Activated CD8-positive, alpha-beta memory T cell treated with anti-CD3 and anti-CD28 coated beads for 36 hours (primary cell): ENCODE measurements around the gene MYH13. TPM values are rescaled to one million over a fixed set of nuclear protein-coding genes. Genes with fewer than 3 reads are reported as not detected.

Experiments
- CTCF ChIA-PET: fragments of 350-600 bp; sonication (Branson Sonifier 250); formaldehyde crosslinking; loops from one replicate; lab custom pipeline; 2021; ENCODE audit warnings: antibody characterized with exemption; lab: Charles Lee
- POLR2A ChIA-PET: fragments of 350-600 bp; sonication (Branson Sonifier 250); formaldehyde crosslinking; loops from one replicate; lab custom pipeline; 2021; ENCODE audit warnings: antibody characterized with exemption; lab: Charles Lee
- total RNA-seq, 2 experiments: library from RNA; stranded (reverse); gene quantifications; one replicate each; pipeline ENCODE4 v1.2.3, GENCODE V29; 2021

MYH13 gene
- not detected for total RNA-seq

- ChIA-PET CTCF (no interaction called here), POLR2A (no interaction called here)
Measured at GRCh38 chr17:10372906-10373305, at the start of gene MYH13. Gene MYH13 (minus strand): TSS chr17:10373006. CDS start chr17:10364530, 8,476 bp downstream.

DNA sequence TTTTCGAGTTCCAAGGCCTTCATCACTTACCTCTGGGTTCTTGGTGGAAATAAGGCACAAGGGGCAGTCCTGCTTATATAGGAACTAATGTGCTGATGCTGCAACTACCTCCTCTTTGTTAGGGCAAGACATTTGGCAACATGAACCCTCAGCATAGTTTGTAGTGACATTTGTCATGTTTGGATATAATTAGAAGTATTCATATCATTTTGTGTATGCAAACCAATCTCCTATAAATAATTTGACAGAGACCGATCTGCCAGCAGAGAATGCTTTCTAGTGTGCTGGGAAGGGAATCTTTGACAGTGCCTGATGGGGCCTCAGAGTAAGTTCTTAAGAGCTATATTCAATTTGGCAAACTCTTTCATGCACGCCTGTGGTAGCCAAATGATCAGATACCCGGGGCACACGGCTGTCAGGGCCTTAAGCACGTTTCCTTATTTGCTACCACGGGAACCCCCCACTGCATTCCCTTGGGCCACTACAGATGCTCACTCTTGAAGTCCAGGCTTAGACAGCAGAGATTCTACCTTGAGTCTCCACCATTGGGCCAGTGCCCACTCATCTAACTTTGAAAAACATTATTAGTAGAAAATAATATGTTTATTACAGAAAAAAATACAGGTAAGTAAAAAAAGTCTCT is 49.2 kb upstream of the MYH13 start, which contains the start of gene MYH8:
Gene MYH8, minus strand, starts transcription at position 51 of the 643 bp plus-strand sequence. CDS start 1,723 bp downstream, outside the sequence.
- ChIA-PET POLR2A (no interaction called here), CTCF (no interaction called here)

- CTCF ChIA-PET = no interaction called here
Measured at GRCh38 chr17:10421211-10421610, 48.4 kb upstream of the MYH13 start.

DNA sequence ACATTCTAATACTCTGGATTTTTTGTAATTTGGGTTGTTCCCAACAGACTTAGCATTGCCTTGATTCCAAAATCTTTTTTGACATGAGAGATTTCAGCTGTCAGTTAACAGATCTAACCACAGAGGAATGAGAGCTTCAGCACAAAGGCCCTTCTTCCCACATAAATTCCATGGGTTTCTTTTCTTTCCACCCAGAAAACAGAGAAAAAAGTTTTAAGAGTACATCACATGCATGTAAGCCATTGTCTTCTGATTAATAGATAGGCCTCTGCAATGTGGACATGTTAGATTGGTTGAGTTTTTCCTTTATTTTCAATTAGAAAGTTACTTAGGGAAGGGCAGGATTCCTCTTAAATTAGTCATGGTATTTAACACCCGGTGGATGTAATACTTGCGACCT is 48.0 kb upstream of the MYH13 start:
- ChIA-PET POLR2A (no interaction called here), CTCF (no interaction called here)

More at GRCh38 chr17:10421211-10421610, 48.4 kb upstream of the MYH13 start:
- POLR2A ChIA-PET = no interaction called here

DNA sequence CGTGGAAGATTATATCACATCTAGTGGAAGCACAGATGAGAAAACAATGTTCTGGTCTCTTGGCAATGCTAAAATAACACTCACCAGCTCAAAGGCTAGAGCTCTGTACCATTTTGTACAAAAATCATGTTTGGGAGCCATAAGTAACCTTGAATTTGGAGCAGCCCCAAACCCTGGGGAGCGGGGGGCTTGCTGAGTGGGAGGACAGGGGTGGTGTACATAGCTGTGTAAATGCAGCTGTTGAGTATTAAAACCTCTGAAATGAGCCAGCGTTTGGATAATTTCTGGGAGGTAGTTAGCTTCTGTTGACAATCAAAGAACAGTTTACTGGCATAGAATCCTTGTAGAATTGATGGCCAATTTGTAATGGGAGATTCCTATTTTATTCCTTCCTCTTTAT is 44.6 kb upstream of the MYH13 start:
- CTCF ChIA-PET = no interaction called here
- POLR2A ChIA-PET = no interaction called here

DNA sequence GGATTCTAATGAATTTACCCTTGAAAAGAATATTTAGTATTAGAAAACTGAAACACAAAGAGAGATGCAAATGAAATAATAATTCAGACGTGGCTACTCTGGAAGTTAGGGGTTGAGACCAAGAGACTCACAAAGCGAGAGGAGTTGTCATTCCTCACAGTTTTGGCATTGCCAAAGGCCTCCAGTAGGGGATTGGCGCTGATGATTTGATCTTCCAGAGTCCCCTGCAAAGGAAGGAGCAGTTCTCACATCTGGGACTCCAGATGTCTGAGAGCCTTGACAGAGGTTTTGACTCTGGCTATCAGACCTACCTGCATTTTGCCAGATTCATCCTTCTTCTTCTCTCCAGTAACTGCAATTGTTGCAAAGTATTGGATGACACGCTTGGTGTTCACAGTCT is 42.4 kb upstream of the MYH13 start:
- POLR2A ChIA-PET = no interaction called here
- CTCF ChIA-PET = no interaction called here

DNA sequence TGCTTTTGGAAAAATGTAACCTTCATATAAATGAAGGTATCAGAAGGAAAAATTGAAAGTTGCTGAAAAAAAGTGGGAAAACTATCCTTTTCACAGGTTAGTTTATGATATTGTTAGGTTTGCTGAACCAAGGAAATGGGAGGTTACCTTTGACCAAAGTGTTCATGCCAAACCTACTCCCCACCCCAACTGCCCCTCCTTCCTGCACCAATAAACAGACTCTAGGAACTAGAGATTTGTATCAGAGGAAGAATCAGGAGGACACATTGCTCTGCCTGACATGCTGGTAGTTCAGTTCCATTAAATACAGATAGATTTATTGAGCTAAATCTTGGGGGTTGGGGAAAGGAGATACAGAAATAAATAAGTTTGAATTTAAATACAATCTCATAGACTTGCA is 30.8 kb upstream of the MYH13 start:
- CTCF ChIA-PET = no interaction called here
- POLR2A ChIA-PET = no interaction called here

DNA sequence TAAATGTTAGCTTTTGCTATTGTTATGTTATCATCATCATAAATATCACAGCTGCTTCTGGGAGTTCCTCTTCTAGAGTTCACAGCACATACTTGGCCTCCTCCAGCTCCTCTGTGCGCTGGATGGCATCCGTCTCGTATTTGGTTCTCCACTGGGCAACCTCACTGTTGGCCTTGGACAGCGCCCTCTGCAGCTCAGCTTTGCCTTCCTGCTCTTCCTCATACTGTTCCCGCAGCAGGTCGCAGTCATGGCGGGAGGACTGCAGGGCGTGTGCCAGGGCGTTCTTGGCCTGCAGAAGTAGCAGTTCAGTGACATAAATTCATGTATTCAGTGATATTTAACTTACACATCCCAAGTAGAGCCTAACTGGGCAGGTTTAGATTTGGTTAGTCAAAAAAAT is 25.5 kb upstream of the MYH13 start:
- ChIA-PET POLR2A (no interaction called here), CTCF (no interaction called here)

DNA sequence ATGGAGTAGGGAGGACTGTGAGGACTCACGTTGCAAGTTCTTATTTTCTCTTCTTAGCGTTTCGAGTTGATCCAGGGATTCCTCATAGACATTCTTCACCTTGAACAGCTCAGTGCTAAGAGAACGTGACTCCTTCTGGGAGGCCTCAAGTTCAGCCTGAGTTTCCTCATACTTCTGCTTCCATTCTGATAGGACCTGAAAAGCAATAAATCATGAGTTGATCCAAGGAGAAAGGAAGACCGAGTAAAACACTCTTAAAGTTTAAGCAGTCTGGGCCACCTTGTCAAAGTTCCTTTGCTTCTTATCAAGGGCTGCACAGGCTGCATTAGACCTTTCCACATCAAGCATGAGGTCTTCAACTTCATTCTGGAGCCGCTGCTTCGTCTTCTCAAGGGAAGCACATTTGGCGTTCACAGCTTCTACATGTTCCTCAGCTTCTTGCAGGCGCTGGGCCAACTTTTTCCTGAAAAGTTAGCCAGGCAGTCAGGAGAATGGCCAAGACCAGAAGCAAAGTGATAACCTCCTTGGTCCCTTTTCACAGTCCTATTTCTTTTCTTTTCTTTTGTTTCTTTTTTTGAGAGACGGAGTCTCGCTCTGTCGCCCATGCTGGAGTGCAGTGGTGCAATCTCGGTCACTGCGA is 23.8 kb upstream of the MYH13 start:
- ChIA-PET POLR2A (no interaction called here), CTCF (no interaction called here)

DNA sequence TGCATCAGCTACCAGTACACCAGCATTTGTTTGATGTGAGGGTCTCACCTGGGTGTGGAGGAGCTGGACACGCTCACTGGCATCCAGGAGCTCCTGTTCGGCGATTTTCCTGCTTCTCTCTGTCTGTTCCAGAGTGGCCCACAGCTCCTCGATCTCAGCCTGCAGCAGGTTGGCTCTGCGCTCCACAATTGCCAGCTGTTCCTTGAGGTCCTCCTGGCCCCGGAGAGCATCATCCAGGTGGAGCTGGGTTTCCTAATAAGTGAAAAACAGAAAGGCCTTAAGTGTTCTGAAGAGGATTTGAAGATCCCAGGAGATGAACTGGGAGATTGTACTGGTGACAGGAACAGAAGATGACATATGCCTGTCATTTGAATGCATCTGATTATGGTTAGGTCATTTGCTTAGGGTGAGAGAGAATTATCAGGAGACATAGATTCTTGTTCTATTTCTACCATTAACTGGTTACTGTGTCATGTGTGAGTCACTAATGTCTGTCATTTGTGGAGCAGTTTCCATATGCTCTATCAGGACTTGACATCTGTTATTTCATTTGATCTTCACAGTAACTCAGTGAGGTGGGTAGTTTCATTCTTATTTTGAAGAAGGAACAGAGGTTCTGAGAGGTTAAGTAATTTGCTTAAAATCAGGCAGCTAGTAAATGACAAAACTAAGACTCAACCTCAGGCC is 21.5 kb upstream of the MYH13 start:
- CTCF ChIA-PET = no interaction called here
- POLR2A ChIA-PET = no interaction called here

DNA sequence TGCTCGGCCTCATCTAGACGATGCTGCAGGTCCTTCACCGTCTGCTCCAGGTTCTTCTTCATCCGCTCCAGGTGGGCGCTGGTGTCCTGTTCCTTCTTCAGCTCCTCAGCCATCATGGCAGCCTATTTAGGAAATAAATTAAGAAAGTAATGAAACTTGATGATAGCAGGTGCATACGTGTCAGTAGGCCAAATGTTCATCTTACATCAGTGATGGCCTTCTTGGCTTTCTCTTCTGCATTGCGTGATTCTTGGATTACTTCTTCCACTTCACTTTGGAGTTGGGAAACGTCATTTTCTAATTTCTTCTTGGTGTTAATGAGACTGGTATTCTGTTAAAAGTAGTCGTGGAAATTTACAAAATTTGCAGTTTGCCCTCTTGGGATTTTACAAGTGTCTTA is 20.1 kb upstream of the MYH13 start:
- ChIA-PET CTCF (no interaction called here), POLR2A (no interaction called here)

GRCh38 chr17:10385871-10386270 is 13.1 kb upstream of the MYH13 start:
- ChIA-PET POLR2A (no interaction called here), CTCF (no interaction called here)

- CTCF ChIA-PET = no interaction called here
Measured at GRCh38 chr17:10384175-10384574, 11.4 kb upstream of the MYH13 start.

DNA sequence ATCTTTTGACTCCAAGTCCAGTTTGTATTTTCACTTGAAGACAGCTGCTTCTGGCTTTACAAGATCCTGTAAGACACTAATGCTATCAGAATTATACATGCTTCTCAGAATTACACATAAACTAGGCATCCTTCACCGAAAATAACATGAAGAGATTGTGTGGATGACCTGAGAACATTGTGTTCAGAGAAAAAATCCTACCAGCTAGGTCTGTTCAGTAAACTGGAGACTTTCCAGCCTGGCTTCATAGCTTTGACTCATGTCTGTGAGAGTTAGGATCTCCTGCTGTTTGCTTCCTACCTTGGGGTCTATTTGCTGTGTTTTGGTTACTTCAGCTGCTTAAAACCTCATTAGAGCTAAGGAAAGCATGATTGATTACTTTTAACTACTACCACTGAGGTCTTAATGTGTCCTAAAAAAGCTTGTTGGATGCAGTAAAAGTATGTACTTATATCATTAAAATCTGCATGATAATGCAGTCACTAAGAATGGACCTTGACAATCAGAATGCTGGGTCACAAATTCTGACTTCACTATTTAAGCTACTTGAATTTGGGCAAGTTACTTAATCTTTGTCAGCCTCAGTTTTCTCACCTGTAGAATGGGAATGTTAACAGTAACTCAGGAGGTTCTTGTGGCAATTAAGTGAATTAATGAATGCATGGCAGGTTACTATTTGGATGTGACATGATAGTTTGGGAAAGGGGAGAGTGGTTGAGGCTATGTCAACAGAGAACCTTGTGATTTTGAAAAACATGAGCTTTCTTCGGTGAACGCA is 8.0 kb upstream of the MYH13 start:
- ChIA-PET CTCF (no interaction called here), POLR2A (no interaction called here)

More at GRCh38 chr17:10384175-10384574, 11.4 kb upstream of the MYH13 start:
- POLR2A ChIA-PET = no interaction called here

DNA sequence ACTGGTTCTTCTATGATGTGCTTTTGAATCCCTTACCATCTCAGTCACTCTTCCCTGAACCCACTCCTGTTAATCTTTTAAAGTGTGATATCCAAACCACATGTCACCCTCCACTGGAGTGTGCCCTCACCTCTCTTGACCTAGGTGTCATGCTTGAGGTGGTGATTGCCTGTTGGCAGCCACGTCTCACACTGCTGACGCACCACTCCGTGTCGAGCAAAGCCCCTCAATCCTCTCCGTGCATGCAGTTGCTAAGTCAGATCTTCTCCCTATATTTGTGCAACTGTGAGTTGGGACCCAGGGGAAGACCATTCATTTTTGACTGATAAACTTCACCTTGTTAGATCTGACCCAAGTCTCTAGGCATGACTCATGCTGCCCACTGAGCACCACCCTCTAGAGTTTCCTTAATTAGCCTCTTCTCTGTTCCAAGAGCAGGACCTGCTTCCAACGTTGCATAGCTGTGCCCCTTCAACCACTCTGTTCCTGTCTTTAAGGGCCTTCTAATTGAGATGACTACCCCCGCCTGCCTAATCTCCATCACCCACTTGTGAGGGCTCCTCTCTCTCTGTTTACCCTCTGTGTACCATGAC is 2.7 kb downstream of the MYH13 start:
- ChIA-PET POLR2A (no interaction called here), CTCF (no interaction called here)

- POLR2A ChIA-PET = no interaction called here
- CTCF ChIA-PET = interaction anchor here (0.6 kb wide), 1 partner anchor 16 kb away, joined by 3 read pairs; no protein-coding TSS in a partner anchor
Measured at GRCh38 chr17:10369239-10369638, 3.6 kb downstream of the MYH13 start.

DNA sequence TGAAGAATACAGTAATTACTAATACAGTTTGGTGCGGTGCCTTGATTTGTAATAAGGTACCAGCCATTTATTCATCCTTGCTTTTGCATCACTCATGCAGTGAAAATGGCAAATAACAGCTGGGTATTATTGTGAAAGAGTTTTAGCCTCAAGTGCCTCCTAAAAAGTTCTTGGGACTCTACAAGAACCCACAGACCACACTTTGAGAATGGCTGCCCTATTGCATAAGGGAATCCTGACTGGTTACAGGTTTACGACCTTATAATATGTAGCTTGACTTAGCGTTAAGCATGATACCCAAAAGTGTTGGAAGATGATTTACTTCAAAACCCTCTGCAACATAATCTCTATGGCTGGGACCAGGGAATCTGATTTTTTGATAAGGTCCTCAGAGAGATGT is 4.2 kb downstream of the MYH13 start:
- ChIA-PET CTCF (no interaction called here), POLR2A (no interaction called here)

DNA sequence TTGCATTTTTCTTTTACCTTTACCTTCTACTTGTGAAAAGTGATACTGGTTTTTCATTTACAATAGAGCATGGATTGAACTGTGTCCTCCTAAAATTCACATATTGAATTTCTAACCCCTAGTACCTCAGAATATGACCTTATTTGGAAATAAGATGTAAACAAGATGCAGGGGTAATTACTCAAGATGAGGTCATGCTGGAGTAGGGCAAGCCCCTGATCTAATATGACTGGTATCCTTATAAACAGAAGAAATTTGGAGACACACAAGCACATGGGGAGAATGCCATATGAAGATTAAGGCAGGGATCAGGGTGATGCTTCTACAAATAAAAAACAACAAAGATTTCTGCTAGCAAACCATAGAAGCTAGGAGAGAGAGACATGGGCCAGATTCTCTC is 12.2 kb downstream of the MYH13 start:
- ChIA-PET POLR2A (no interaction called here), CTCF (no interaction called here)

GRCh38 chr17:10357768-10358167 is 15.0 kb downstream of the MYH13 start:
- ChIA-PET POLR2A (no interaction called here), CTCF (no interaction called here)

- POLR2A ChIA-PET = no interaction called here
- CTCF ChIA-PET = no interaction called here
Measured at GRCh38 chr17:10354651-10355050, 18.2 kb downstream of the MYH13 start.
